ENCODE results near the gene WDR70.

GRCh38 chr5:37742111-37742510 lies 363.0 kb downstream of the WDR70 start:
- TF ChIP-seq CTCF (conservative IDR thresholded peaks at IDR 0.05) (no peak), EZH2 (IDR thresholded peaks at IDR 0.05; ENCODE audit: low read depth) (no peak)

Measured in PC-9 (cell line).